AG10803 (cell line): Measurements from ENCODE around the gene FSIP1.

Experiments
- DNase-seq: peaks from one replicate; pipeline ENCODE4 v3.0.0; 2010; ENCODE audit warnings: low read depth
- H3K4me3 ChIP-seq: 2 replicates; pipeline ENCODE4 v1.5.1; 2011; ENCODE audit warnings: mild to moderate bottlenecking, low read length, control low read depth
- CTCF ChIP-seq: conservative IDR thresholded peaks from 2 replicates; pipeline ENCODE4 v1.5.1; 2011; ENCODE audit warnings: mild to moderate bottlenecking, low read length, control low read depth, inconsistent platforms

FSIP1 gene

GRCh38 chr15:39643727-39644126, 138.9 kb downstream of the FSIP1 start:
- DNase-seq: no peak

GRCh38 chr15:39642011-39642640, 140.5 kb downstream of the FSIP1 start:
- peak; percentile 75 for DNase-seq
- H3K4me3 ChIP-seq: no peak overlapping the region
- no peak for TF ChIP-seq CTCF

More at GRCh38 chr15:39643727-39644126, 138.9 kb downstream of the FSIP1 start:
- H3K4me3 ChIP-seq: no peak overlapping the region
- TF ChIP-seq CTCF: no peak

- no peak for DNase-seq
- H3K4me3 ChIP-seq: no peak overlapping the region
- no peak for TF ChIP-seq CTCF
These were observed 141.3 kb downstream of the FSIP1 start for GRCh38 chr15:39641191-39641889.

GRCh38 chr15:39640665-39641064, 142.0 kb downstream of the FSIP1 start:
- no peak for DNase-seq
- H3K4me3 ChIP-seq: no peak overlapping the region
- TF ChIP-seq CTCF: no peak

GRCh38 chr15:39639037-39639436, 143.6 kb downstream of the FSIP1 start:
- TF ChIP-seq CTCF: no peak
- DNase-seq: no peak

GRCh38 chr15:39638041-39638440, 144.6 kb downstream of the FSIP1 start:
- no peak for DNase-seq
- no peak for TF ChIP-seq CTCF
- H3K4me3 ChIP-seq: no peak overlapping the region

More at GRCh38 chr15:39639037-39639436, 143.6 kb downstream of the FSIP1 start:
- H3K4me3 ChIP-seq: no peak overlapping the region

GRCh38 chr15:39631357-39631756, 151.3 kb downstream of the FSIP1 start:
- no peak for DNase-seq
- H3K4me3 ChIP-seq: no peak overlapping the region
- TF ChIP-seq CTCF: no peak
